WTC11 (cell line): ENCODE results near the gene ITGAL. TPM values are rescaled to one million over a fixed set of nuclear protein-coding genes. Genes with fewer than 3 reads are reported as not detected.

ENCODE experiments used
- ATAC-seq: fragments of 200-7000 bp; cut with Tn5 transposase; 2 replicates; pipeline ENCODE4 v1.10.0; 2021; ENCODE audit warnings: mild to moderate bottlenecking, moderate library complexity
- CTCF ChIA-PET: fragments of 300-600 bp; sonication (Branson Sonifier 250); formaldehyde crosslinking; loops from one replicate; lab custom pipeline; 2021; ENCODE audit warnings: antibody characterized with exemption; lab: Charles Lee
- POLR2A ChIA-PET: fragments of 350-600 bp; sonication (Branson Sonifier 250); formaldehyde crosslinking; loops from one replicate; lab custom pipeline; 2021; ENCODE audit warnings: antibody characterized with exemption; lab: Charles Lee
- DNase-seq: peaks from one replicate; pipeline ENCODE4 v3.0.0; 2021; ENCODE audit warnings: low spot score
- H3K27ac Mint-ChIP-seq: 2 replicates; pipeline ENCODE4 v1.8.0; 2021; ENCODE audit warnings: mixed read lengths
- H3K27me3 Mint-ChIP-seq: 2 replicates; pipeline ENCODE4 v1.8.0; 2021; ENCODE audit warnings: low read depth, mild to moderate bottlenecking, moderate library complexity, mixed read lengths
- H3K36me3 Mint-ChIP-seq: 2 replicates; pipeline ENCODE4 v1.8.0; 2021; ENCODE audit warnings: mixed read lengths
- H3K4me1 Mint-ChIP-seq: 2 replicates; pipeline ENCODE4 v1.8.0; 2022; ENCODE audit warnings: mixed read lengths
- H3K4me3 Mint-ChIP-seq: 2 replicates; pipeline ENCODE4 v1.8.0; 2021; ENCODE audit warnings: mild to moderate bottlenecking, moderate library complexity, mixed read lengths
- H3K9me3 Mint-ChIP-seq: 2 replicates; pipeline ENCODE4 v1.8.0; 2021; ENCODE audit warnings: mixed read lengths
- E2F4 ChIP-seq: sonication (generic); formaldehyde crosslinking; IDR thresholded peaks from 2 replicates; pipeline ENCODE4 v1.8.1; 2022; ENCODE audit warnings: low read depth, mild to moderate bottlenecking, moderate library complexity, missing genetic modification reagents, borderline replicate concordance
- ELF4 ChIP-seq: sonication (generic); formaldehyde crosslinking; IDR thresholded peaks from 2 replicates; pipeline ENCODE4 v1.8.1; 2022; ENCODE audit warnings: low read depth, mild to moderate bottlenecking, moderate library complexity, missing genetic modification reagents
- EMX1 ChIP-seq: fragments of 250-450 bp; sonication (Bioruptor Pico); IDR thresholded peaks from 2 replicates; pipeline ENCODE4 v1.8.0; 2021; ENCODE audit warnings: mild to moderate bottlenecking
- ETV6 ChIP-seq: sonication (generic); formaldehyde crosslinking; IDR thresholded peaks from 2 replicates; pipeline ENCODE4 v1.8.1; 2022; ENCODE audit warnings: mild to moderate bottlenecking, missing genetic modification reagents
- IRF2 ChIP-seq: sonication (generic); formaldehyde crosslinking; IDR thresholded peaks from 2 replicates; pipeline ENCODE4 v1.8.0; 2022; ENCODE audit warnings: low read depth, missing genetic modification reagents, borderline replicate concordance
- NFE2L1 ChIP-seq: sonication (generic); formaldehyde crosslinking; IDR thresholded peaks from 2 replicates; pipeline ENCODE4 v1.8.1; 2023; ENCODE audit warnings: missing genetic modification reagents
- OVOL2 ChIP-seq: fragments of 250-450 bp; sonication (Bioruptor Pico); IDR thresholded peaks from 2 replicates; pipeline ENCODE4 v1.9.0; 2021; ENCODE audit warnings: mild to moderate bottlenecking, borderline replicate concordance
- PRDM15 ChIP-seq: sonication (generic); formaldehyde crosslinking; IDR thresholded peaks from 2 replicates; pipeline ENCODE4 v1.8.0; 2022; ENCODE audit warnings: missing genetic modification reagents
- SMAD4 ChIP-seq: sonication (generic); formaldehyde crosslinking; IDR thresholded peaks from 2 replicates; pipeline ENCODE4 v1.8.0; 2022; ENCODE audit warnings: mild to moderate bottlenecking, missing genetic modification reagents
- TEAD1 ChIP-seq: sonication (generic); formaldehyde crosslinking; IDR thresholded peaks from 2 replicates; pipeline ENCODE4 v1.8.0; 2022; ENCODE audit warnings: mild to moderate bottlenecking, missing genetic modification reagents
- TEAD4 ChIP-seq: sonication (generic); formaldehyde crosslinking; IDR thresholded peaks from 2 replicates; pipeline ENCODE4 v1.8.0; 2022; ENCODE audit warnings: mild to moderate bottlenecking, missing genetic modification reagents
- TP53 ChIP-seq: sonication (generic); formaldehyde crosslinking; IDR thresholded peaks from 2 replicates; pipeline ENCODE4 v1.8.1; 2023; ENCODE audit warnings: mild to moderate bottlenecking, missing genetic modification reagents
- ZBTB43 ChIP-seq: sonication (generic); formaldehyde crosslinking; IDR thresholded peaks from 2 replicates; pipeline ENCODE4 v1.8.1; 2023; ENCODE audit warnings: mild to moderate bottlenecking, missing genetic modification reagents
- ZNF121 ChIP-seq: sonication (generic); formaldehyde crosslinking; IDR thresholded peaks from 2 replicates; pipeline ENCODE4 v1.8.0; 2023; ENCODE audit warnings: missing genetic modification reagents
- ZNF138 ChIP-seq: sonication (generic); formaldehyde crosslinking; conservative IDR thresholded peaks from 2 replicates; pipeline ENCODE4 v1.8.1; 2022; ENCODE audit warnings: mild to moderate bottlenecking, moderate library complexity, missing genetic modification reagents
- ZNF317 ChIP-seq: sonication (generic); formaldehyde crosslinking; IDR thresholded peaks from 2 replicates; pipeline ENCODE4 v1.8.1; 2023; ENCODE audit warnings: low read depth, mild to moderate bottlenecking, moderate library complexity, missing genetic modification reagents, borderline replicate concordance
- ZNF423 ChIP-seq: fragments of 250-450 bp; sonication (Bioruptor Pico); IDR thresholded peaks from 2 replicates; pipeline ENCODE4 v2.1.2; 2022; ENCODE audit warnings: mild to moderate bottlenecking, moderate library complexity
- ZNF671 ChIP-seq: fragments of 250-450 bp; sonication (Bioruptor Pico); IDR thresholded peaks from 2 replicates; pipeline ENCODE4 v1.8.0; 2021; ENCODE audit warnings: mild to moderate bottlenecking
- total RNA-seq: library from RNA; stranded (reverse); gene quantifications from 3 replicates; pipeline ENCODE4 v1.2.3, GENCODE V29; 2021
- TF ChIP-seq, protein P1 (sequence below): sonication (generic); formaldehyde crosslinking; IDR thresholded peaks from 2 replicates; pipeline ENCODE4 v1.8.0; 2023; ENCODE audit warnings: mild to moderate bottlenecking, missing genetic modification reagents
- TF ChIP-seq, protein P2 (sequence below): fragments of 250-450 bp; sonication (Bioruptor Pico); IDR thresholded peaks from 2 replicates; pipeline ENCODE4 v2.1.2; 2022; ENCODE audit warnings: mild to moderate bottlenecking, moderate library complexity

The ITGAL gene
- total RNA-seq, 1 experiment from 2014 or later: 1.0 TPM

- Mint-ChIP-seq H3K27me3 (no peaks in the 10 kb centered on the region), H3K27ac (peak overlapping the region; percentile 99), H3K4me3 (peak overlapping the region; percentile 95), H3K36me3 (peaks cover 16% of the 10 kb centered on the region), H3K9me3 (no peaks in the 10 kb centered on the region), H3K4me1 (peaks cover 27% of the 10 kb centered on the region)
- ChIA-PET CTCF (interaction anchor here (0.6 to 4.7 kb wide), 37 partner anchors 8 to 423 kb away, joined by 3 to 41 read pairs (median 5); partner anchors contain the start of genes DCTPP1, PRR14, ZNF48 and ZNF688), POLR2A (interaction anchor here (1.0 to 3.1 kb wide), 10 partner anchors 8 to 117 kb away, joined by 3 to 42 read pairs (median 6); partner anchors contain the start of genes ZNF688, ZNF689 and ZNF764)
- TF ChIP-seq ZNF671 (CRISPR knock-in tag) (no peak), ZNF423 (CRISPR knock-in tag) (no peak), TEAD4 (CRISPR knock-in tag) (peak; percentile 24; the same call in 1 of the 2 replicates), TP53 (no peak), E2F4 (no peak), PRDM15 (no peak), EMX1 (no peak), ZNF121 (CRISPR knock-in tag) (no peak), ZNF317 (no peak)
- DNase-seq (no peak), ATAC-seq (peak; percentile 34)
Observed at GRCh38 chr16:30535106-30535776, 62.7 kb downstream of the ITGAL start.

DNA sequence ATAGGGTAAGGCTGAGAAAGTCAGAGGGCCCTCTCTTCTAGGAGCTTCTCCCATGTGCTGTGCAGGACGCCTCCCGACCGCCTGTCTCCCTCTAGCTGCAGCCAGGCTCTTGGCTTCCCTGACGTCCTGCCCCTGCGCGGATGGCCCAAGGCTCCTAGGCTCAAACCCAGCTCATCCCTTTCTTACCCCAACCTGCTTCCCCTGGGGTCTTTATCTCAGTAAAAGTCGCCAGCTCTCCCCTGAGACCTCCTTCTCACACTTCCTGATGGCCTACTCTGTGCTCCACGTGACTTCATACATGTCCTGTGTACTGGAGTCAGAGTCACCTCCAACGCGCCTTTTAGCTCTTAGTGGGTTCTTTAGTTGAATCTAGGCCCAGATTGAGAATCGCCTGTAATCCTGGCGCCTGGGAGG is 63.2 kb downstream of the ITGAL start:
- DNase-seq (peak; percentile 77), ATAC-seq (peak; percentile 74)
- no peaks in the 10 kb centered on the region for H3K9me3 Mint-ChIP-seq
- peaks cover 16% of the 10 kb centered on the region for H3K36me3 Mint-ChIP-seq
- POLR2A ChIA-PET: interaction anchor here (1.0 to 3.1 kb wide), 9 partner anchors 9 to 118 kb away, joined by 4 to 42 read pairs (median 7); partner anchors contain the start of genes ZNF688, ZNF689 and ZNF764
- CTCF ChIA-PET: interaction anchor here (0.5 to 4.7 kb wide), 39 partner anchors 9 to 424 kb away, joined by 3 to 41 read pairs (median 5); partner anchors contain the start of genes DCTPP1, PRR14, ZNF48 and ZNF688
- peak overlapping the region; percentile 99 for H3K27ac Mint-ChIP-seq
- peak overlapping the region; percentile 95 for H3K4me3 Mint-ChIP-seq
- H3K4me1 Mint-ChIP-seq: peaks cover 27% of the 10 kb centered on the region
- no peaks in the 10 kb centered on the region for H3K27me3 Mint-ChIP-seq
- no peak for TF ChIP-seq PRDM15
- TF ChIP-seq, protein P1, sequence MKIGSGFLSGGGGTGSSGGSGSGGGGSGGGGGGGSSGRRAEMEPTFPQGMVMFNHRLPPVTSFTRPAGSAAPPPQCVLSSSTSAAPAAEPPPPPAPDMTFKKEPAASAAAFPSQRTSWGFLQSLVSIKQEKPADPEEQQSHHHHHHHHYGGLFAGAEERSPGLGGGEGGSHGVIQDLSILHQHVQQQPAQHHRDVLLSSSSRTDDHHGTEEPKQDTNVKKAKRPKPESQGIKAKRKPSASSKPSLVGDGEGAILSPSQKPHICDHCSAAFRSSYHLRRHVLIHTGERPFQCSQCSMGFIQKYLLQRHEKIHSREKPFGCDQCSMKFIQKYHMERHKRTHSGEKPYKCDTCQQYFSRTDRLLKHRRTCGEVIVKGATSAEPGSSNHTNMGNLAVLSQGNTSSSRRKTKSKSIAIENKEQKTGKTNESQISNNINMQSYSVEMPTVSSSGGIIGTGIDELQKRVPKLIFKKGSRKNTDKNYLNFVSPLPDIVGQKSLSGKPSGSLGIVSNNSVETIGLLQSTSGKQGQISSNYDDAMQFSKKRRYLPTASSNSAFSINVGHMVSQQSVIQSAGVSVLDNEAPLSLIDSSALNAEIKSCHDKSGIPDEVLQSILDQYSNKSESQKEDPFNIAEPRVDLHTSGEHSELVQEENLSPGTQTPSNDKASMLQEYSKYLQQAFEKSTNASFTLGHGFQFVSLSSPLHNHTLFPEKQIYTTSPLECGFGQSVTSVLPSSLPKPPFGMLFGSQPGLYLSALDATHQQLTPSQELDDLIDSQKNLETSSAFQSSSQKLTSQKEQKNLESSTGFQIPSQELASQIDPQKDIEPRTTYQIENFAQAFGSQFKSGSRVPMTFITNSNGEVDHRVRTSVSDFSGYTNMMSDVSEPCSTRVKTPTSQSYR (CRISPR knock-in tag): no peak
- no peak for TF ChIP-seq ZBTB43 (CRISPR knock-in tag)
- no peak for TF ChIP-seq SMAD4
- peak; percentile 32; the same call in 1 of the 2 replicates for TF ChIP-seq NFE2L1 (CRISPR knock-in tag)
- no peak for TF ChIP-seq TP53
- no peak for TF ChIP-seq ZNF138 (CRISPR knock-in tag)
- TF ChIP-seq, protein P2, sequence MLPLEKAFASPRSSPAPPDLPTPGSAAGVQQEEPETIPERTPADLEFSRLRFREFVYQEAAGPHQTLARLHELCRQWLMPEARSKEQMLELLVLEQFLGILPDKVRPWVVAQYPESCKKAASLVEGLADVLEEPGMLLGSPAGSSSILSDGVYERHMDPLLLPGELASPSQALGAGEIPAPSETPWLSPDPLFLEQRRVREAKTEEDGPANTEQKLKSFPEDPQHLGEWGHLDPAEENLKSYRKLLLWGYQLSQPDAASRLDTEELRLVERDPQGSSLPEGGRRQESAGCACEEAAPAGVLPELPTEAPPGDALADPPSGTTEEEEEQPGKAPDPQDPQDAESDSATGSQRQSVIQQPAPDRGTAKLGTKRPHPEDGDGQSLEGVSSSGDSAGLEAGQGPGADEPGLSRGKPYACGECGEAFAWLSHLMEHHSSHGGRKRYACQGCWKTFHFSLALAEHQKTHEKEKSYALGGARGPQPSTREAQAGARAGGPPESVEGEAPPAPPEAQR: no peak
- no peak for TF ChIP-seq TEAD1
- no peak for TF ChIP-seq IRF2 (CRISPR knock-in tag)
- TF ChIP-seq ETV6 (CRISPR knock-in tag): no peak
- no peak for TF ChIP-seq ELF4
- TF ChIP-seq OVOL2 (CRISPR knock-in tag): no peak
